Vagina (tissue), 2 donors: ENCODE results near the gene URB1.

ENCODE experiments used
- POLR2A ChIP-seq, 2 donors: fragments of 450-650 bp; IDR thresholded peaks; one replicate each; pipeline ENCODE4 v1.6.1; 2017; ENCODE audit warnings: antibody characterized with exemption in 2 of 2, mild to moderate bottlenecking in 2 of 2, moderate library complexity in 2 of 2
- POLR2AphosphoS5 ChIP-seq, 2 donors: sonication (generic); formaldehyde crosslinking; IDR thresholded peaks; one replicate each; pipeline ENCODE4 v1.9.0; 2017; ENCODE audit warnings: antibody characterized with exemption in 2 of 2, mild to moderate bottlenecking in 2 of 2, low read depth in 1 of 2; ENCODE audit not compliant: insufficient read depth in 1 of 2
- TF ChIP-seq, protein P1 (sequence below), 3 experiments: fragments of 450-650 bp in 2 of 3; fragments of 200-600 bp in 1 of 3; sonication (generic) in 1 of 3; IDR thresholded peaks; one replicate each; pipeline ENCODE4 v1.5.1; 2017 to 2019; ENCODE audit warnings: antibody characterized with exemption in 3 of 3, mild to moderate bottlenecking in 2 of 3, moderate library complexity in 2 of 3

DNA sequence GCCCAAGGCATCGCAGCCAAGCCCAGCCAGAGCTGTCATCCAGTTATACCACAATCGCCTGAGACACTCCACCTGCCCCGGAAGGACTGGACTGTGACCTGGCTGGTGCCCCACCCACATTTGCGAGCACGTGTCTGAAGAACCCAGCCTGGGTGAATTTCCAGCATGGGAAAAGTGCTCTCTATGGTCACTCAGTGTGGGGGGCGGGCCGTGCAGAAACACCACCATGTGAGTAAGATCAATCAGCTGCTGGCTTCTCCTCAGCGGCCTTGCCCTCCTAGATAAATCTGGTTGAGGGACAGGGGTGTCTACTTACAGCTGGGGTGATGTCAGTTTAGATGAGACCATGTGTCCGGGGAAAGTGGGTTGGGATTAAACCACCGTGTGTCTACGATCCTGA lies 44.8 kb downstream of the URB1 start:
- TF ChIP-seq, protein P1, sequence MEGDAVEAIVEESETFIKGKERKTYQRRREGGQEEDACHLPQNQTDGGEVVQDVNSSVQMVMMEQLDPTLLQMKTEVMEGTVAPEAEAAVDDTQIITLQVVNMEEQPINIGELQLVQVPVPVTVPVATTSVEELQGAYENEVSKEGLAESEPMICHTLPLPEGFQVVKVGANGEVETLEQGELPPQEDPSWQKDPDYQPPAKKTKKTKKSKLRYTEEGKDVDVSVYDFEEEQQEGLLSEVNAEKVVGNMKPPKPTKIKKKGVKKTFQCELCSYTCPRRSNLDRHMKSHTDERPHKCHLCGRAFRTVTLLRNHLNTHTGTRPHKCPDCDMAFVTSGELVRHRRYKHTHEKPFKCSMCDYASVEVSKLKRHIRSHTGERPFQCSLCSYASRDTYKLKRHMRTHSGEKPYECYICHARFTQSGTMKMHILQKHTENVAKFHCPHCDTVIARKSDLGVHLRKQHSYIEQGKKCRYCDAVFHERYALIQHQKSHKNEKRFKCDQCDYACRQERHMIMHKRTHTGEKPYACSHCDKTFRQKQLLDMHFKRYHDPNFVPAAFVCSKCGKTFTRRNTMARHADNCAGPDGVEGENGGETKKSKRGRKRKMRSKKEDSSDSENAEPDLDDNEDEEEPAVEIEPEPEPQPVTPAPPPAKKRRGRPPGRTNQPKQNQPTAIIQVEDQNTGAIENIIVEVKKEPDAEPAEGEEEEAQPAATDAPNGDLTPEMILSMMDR (IDR thresholded peaks at IDR 0.05), result no peak
- TF ChIP-seq POLR2A (IDR thresholded peaks at IDR 0.05) (no peak), POLR2AphosphoS5 (IDR thresholded peaks at IDR 0.05; ENCODE audit: insufficient read depth in 1 of 2, low read depth in 1 of 2) (no peak)
